Endothelial cell of umbilical vein (primary cell): ENCODE measurements around the gene TGM1.

ENCODE experiments used
- EZH2 ChIP-seq: IDR thresholded peaks from 2 replicates; pipeline ENCODE4 v1.6.1; 2012; ENCODE audit warnings: borderline replicate concordance, low read depth, mild to moderate bottlenecking, moderate library complexity, low read length, inconsistent platforms; ENCODE audit not compliant: severe bottlenecking
- GATA2 ChIP-seq: IDR thresholded peaks from 2 replicates; pipeline ENCODE4 v1.7.0; 2011; ENCODE audit warnings: low read depth, mild to moderate bottlenecking, moderate library complexity, mixed read lengths, low read length; ENCODE audit not compliant: insufficient read length, insufficient read depth
- JUN ChIP-seq: IDR thresholded peaks from 2 replicates; pipeline ENCODE4 v1.6.1; 2011; ENCODE audit warnings: borderline replicate concordance, low read depth; ENCODE audit not compliant: insufficient read length, insufficient read depth
- MYC ChIP-seq: IDR thresholded peaks from one replicate; pipeline ENCODE4 v1.6.1; 2011; ENCODE audit warnings: mild to moderate bottlenecking, low read depth, low read length
- POLR2A ChIP-seq: IDR thresholded peaks from 2 replicates; pipeline ENCODE4 v1.6.1; 2012; ENCODE audit warnings: low read depth, mild to moderate bottlenecking, control low read depth, low read length
- POLR2AphosphoS5 ChIP-seq: IDR thresholded peaks from 2 replicates; pipeline ENCODE4 v1.6.1; 2012; ENCODE audit warnings: low read depth, mild to moderate bottlenecking, control low read depth, low read length, moderate library complexity; ENCODE audit not compliant: insufficient read depth
- TF ChIP-seq, protein P1 (sequence below), 2 donors: IDR thresholded peaks; 1 replicate in 1 of 2; 2 replicates in 1 of 2; pipeline ENCODE4 v1.5.1; 2011; ENCODE audit warnings: low read length in 2 of 2, mild to moderate bottlenecking in 2 of 2, moderate library complexity in 2 of 2, control low read depth in 1 of 2, inconsistent platforms in 1 of 2, low read depth in 1 of 2; ENCODE audit not compliant: insufficient read depth in 1 of 2; ENCODE audit errors: extremely low read depth in 1 of 2

GRCh38 chr14:24254630-24255392 is 8.2 kb downstream of the TGM1 start:
- TF ChIP-seq, protein P1, sequence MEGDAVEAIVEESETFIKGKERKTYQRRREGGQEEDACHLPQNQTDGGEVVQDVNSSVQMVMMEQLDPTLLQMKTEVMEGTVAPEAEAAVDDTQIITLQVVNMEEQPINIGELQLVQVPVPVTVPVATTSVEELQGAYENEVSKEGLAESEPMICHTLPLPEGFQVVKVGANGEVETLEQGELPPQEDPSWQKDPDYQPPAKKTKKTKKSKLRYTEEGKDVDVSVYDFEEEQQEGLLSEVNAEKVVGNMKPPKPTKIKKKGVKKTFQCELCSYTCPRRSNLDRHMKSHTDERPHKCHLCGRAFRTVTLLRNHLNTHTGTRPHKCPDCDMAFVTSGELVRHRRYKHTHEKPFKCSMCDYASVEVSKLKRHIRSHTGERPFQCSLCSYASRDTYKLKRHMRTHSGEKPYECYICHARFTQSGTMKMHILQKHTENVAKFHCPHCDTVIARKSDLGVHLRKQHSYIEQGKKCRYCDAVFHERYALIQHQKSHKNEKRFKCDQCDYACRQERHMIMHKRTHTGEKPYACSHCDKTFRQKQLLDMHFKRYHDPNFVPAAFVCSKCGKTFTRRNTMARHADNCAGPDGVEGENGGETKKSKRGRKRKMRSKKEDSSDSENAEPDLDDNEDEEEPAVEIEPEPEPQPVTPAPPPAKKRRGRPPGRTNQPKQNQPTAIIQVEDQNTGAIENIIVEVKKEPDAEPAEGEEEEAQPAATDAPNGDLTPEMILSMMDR (IDR thresholded peaks at IDR 0.05; ENCODE audit: extremely low read depth in 1 of 2, insufficient read depth in 1 of 2, low read depth in 1 of 2, low read length in 2 of 2), result no peak
- TF ChIP-seq JUN (no peak), POLR2A (no peak), MYC (no peak), POLR2AphosphoS5 (no peak), GATA2 (no peak), EZH2 (no peak)
